ENCODE data around the gene SHANK3.

DNA sequence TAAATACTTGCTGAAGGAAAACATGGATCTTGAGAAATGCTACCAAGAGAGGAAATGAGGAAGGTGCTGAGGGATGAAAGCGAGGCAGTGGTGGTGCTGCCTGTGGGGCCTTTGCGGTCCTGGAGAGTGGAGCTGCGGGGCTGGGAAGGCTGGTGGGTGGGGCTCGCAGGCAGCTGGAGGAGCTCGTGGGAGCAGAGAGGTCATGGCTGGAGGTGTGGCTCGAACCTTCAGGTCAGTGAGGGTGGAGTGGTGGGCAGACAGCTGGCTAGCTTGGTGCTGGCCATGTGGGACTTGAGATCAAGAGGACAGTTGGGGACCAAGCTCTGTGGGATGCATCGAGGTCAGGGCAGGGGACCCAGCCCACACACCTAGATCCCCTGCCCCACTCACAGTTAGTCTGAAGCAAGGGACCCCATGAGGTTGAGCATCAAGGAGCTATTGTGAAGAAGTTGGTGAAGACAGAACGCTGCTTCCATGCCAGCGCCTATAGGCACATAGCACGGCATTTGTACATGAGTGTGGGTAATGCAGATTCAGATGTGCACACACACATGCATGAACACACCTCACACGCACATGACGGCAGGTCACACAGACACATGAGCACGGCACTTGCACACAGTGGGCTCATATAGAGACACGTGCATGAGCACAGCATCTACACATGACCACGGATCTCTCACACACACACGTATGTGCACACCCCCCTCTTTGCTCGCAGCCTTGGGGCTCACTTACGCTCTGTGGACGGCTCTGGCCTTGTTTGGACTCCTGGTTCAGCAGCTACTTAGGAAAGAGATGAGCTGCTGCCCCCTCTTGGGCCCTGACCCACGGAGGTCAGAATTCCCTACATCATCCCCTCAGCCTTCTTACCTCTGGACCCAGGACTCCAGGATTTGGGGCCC lies 30.4 kb downstream of the SHANK3 start:
- TF ChIP-seq NANOG (IDR thresholded peaks at IDR 0.05; ENCODE audit: insufficient read depth, low read depth, low read length, poor library complexity, severe bottlenecking) (no peak), CTCF (IDR thresholded peaks at IDR 0.05; ENCODE audit: control extremely low read depth in 1 of 3, insufficient read depth in 1 of 3, low read depth in 1 of 3, low read length in 3 of 3) (no peak), YY1 (IDR thresholded peaks at IDR 0.05; ENCODE audit: low read depth, low read length) (no peak), EZH2 (IDR thresholded peaks at IDR 0.05; ENCODE audit: low read depth, low read length, severe bottlenecking) (no peak), ZNF274 (IDR thresholded peaks at IDR 0.05; ENCODE audit: borderline replicate concordance, extremely low read depth, low read length) (no peak), EP300 (IDR thresholded peaks at IDR 0.05; ENCODE audit: borderline replicate concordance in 1 of 2, low read depth in 2 of 2, low read length in 2 of 2) (no peak), POLR2AphosphoS5 (IDR thresholded peaks at IDR 0.05; ENCODE audit: low read depth, low read length) (no peak), HDAC2 (IDR thresholded peaks at IDR 0.05; ENCODE audit: borderline replicate concordance in 1 of 2, low read depth in 2 of 2, low read length in 2 of 2) (no peak)
